Neural cell (in vitro differentiated cells): Measurements from ENCODE around the gene MAPK7. TPM values are rescaled to one million over a fixed set of nuclear protein-coding genes. Genes with fewer than 3 reads are reported as not detected.

ENCODE experiments used
- H2AFZ ChIP-seq: fragments of 200-600, 300-800 bp; sonication (generic), shearing (Covaris generic); 2 replicates; pipeline ENCODE4 v1.6.0; 2014; ENCODE audit warnings: low read depth, mild to moderate bottlenecking, antibody characterized with exemption, low read length, moderate library complexity
- H3F3A ChIP-seq: fragments of 200-600 bp; shearing (Covaris generic); 2 replicates; pipeline ENCODE4 v1.6.1; 2016; ENCODE audit warnings: mild to moderate bottlenecking, moderate library complexity, mixed read lengths, antibody characterized with exemption, low read length; ENCODE audit not compliant: insufficient read depth, poor library complexity, severe bottlenecking
- H3K27ac ChIP-seq: fragments of 200-600, 300-800 bp; sonication (generic), shearing (Covaris generic); 2 replicates; pipeline ENCODE4 v1.5.1; 2014; ENCODE audit warnings: mild to moderate bottlenecking, low read length, moderate library complexity
- H3K27me3 ChIP-seq: fragments of 300-800, 200-600 bp; sonication (generic), shearing (Covaris generic); 2 replicates; pipeline ENCODE4 v1.6.0; 2014; ENCODE audit warnings: mild to moderate bottlenecking, low read depth, low read length, moderate library complexity; ENCODE audit not compliant: insufficient read depth
- H3K36me3 ChIP-seq: fragments of 300-800, 200-600 bp; sonication (generic), shearing (Covaris generic); 2 replicates; pipeline ENCODE4 v1.5.1; 2014; ENCODE audit warnings: mild to moderate bottlenecking, antibody characterized with exemption, low read length, moderate library complexity; ENCODE audit not compliant: insufficient read depth
- H3K4me2 ChIP-seq: fragments of 300-800, 200-600 bp; sonication (generic), shearing (Covaris generic); 2 replicates; pipeline ENCODE4 v1.6.0; 2014; ENCODE audit warnings: mild to moderate bottlenecking, low read length
- H3K4me3 ChIP-seq: fragments of 300-800, 200-600 bp; sonication (generic), shearing (Covaris generic); 2 replicates; pipeline ENCODE4 v1.5.1; 2014; ENCODE audit warnings: mild to moderate bottlenecking, low read length, moderate library complexity
- H3K79me2 ChIP-seq: fragments of 200-600 bp; shearing (Covaris generic); replicated peaks from 2 replicates; pipeline ENCODE4 v1.6.0; 2014; ENCODE audit warnings: mild to moderate bottlenecking, low read length, moderate library complexity; ENCODE audit not compliant: insufficient read depth
- H3K9ac ChIP-seq: fragments of 300-800, 200-600 bp; sonication (generic), shearing (Covaris generic); 2 replicates; pipeline ENCODE4 v1.6.1; 2016; ENCODE audit warnings: mild to moderate bottlenecking, low read length, mixed read lengths
- H3K9me2 ChIP-seq: fragments of 200-600 bp; shearing (Covaris generic); 2 replicates; pipeline ENCODE4 v1.6.1; 2016; ENCODE audit warnings: mild to moderate bottlenecking, low read length, mixed read lengths; ENCODE audit not compliant: insufficient read depth
- H3K9me3 ChIP-seq: fragments of 200-600, 300-800 bp; sonication (generic), shearing (Covaris generic); 2 replicates; pipeline ENCODE4 v1.6.1; 2016; ENCODE audit warnings: mild to moderate bottlenecking, mixed run types, low read length, moderate library complexity, mixed read lengths
- H4K20me1 ChIP-seq: fragments of 200-600 bp; shearing (Covaris generic); 2 replicates; pipeline ENCODE4 v1.6.1; 2016; ENCODE audit warnings: mild to moderate bottlenecking, mixed run types; ENCODE audit not compliant: insufficient read depth
- CTCF ChIP-seq: fragments of 450-650 bp; IDR thresholded peaks from 2 replicates; pipeline ENCODE4 v1.5.1; 2014; ENCODE audit warnings: antibody characterized with exemption, mild to moderate bottlenecking, moderate library complexity; ENCODE audit not compliant: poor library complexity, severe bottlenecking
- EP300 ChIP-seq: fragments of 450-650 bp; conservative IDR thresholded peaks from 2 replicates; pipeline ENCODE4 v1.6.1; 2014; ENCODE audit warnings: antibody characterized with exemption, mild to moderate bottlenecking, moderate library complexity; ENCODE audit not compliant: poor library complexity, severe bottlenecking
- EZH2 ChIP-seq: fragments of 200-600, 300-800 bp; shearing (Covaris generic), sonication (generic); IDR thresholded peaks from 2 replicates; pipeline ENCODE4 v1.6.1; 2014; ENCODE audit warnings: antibody characterized with exemption, low read length, borderline replicate concordance, mild to moderate bottlenecking; ENCODE audit not compliant: insufficient read depth, poor library complexity, severe bottlenecking
- MXI1 ChIP-seq: fragments of 450-650 bp; conservative IDR thresholded peaks from 2 replicates; pipeline ENCODE4 v1.6.1; 2014; ENCODE audit warnings: antibody characterized with exemption, mild to moderate bottlenecking; ENCODE audit not compliant: poor library complexity, severe bottlenecking
- POLR2AphosphoS5 ChIP-seq: IDR thresholded peaks from 2 replicates; pipeline ENCODE4 v1.6.1; 2012
- RAD21 ChIP-seq: fragments of 450-650 bp; conservative IDR thresholded peaks from 2 replicates; pipeline ENCODE4 v1.6.1; 2014; ENCODE audit warnings: antibody characterized with exemption, mild to moderate bottlenecking, moderate library complexity
- REST ChIP-seq: IDR thresholded peaks from 2 replicates; pipeline ENCODE4 v1.6.1; 2012; ENCODE audit warnings: borderline replicate concordance
- SMC3 ChIP-seq: fragments of 450-650 bp; conservative IDR thresholded peaks from 2 replicates; pipeline ENCODE4 v1.6.1; 2014; ENCODE audit warnings: antibody characterized with exemption, mild to moderate bottlenecking, moderate library complexity; ENCODE audit not compliant: poor library complexity
- TAF1 ChIP-seq: IDR thresholded peaks from 2 replicates; pipeline ENCODE4 v1.6.1; 2012; ENCODE audit warnings: low read depth
- polyA plus RNA-seq: library from polyadenylated mRNA; depleted of rRNA; stranded (reverse); fragments of >200 nt; gene quantifications from 2 replicates; pipeline ENCODE4 v1.2.3, GENCODE V29; 2014

MAPK7 gene
- polyA plus RNA-seq, 1 donor from 2014 or later, result 18.8 TPM

GRCh38 chr17:19365833-19366636, 12.3 kb upstream of the MAPK7 start:
- H3K36me3 ChIP-seq, result no peaks in the 10 kb centered on the region
- H3K4me2 ChIP-seq, result no peak overlapping the region
- H3K79me2 ChIP-seq, result peaks cover 7% of the 10 kb centered on the region
- H3K4me3 ChIP-seq, result no peak overlapping the region
- no peaks in the 10 kb centered on the region for H3K9me3 ChIP-seq
- no peak overlapping the region for H3K9ac ChIP-seq
- H3K27ac ChIP-seq, result no peak overlapping the region
- no peaks in the 10 kb centered on the region for H3K27me3 ChIP-seq
- H3K9me2 ChIP-seq, result no peaks in the 10 kb centered on the region
- no peak overlapping the region for H2AFZ ChIP-seq
- H3F3A ChIP-seq, result no peaks in the 10 kb centered on the region
- TF ChIP-seq SMC3 (no peak), MXI1 (no peak), REST (no peak), POLR2AphosphoS5 (no peak), RAD21 (no peak), TAF1 (no peak), EP300 (no peak)
- H4K20me1 ChIP-seq, result no peaks in the 10 kb centered on the region

GRCh38 chr17:19366637-19366972, 11.7 kb upstream of the MAPK7 start:
- Histone ChIP-seq H3K27ac (no peak overlapping the region), H2AFZ (no peak overlapping the region), H3K9ac (no peak overlapping the region), H3K79me2 (peaks cover 5% of the 10 kb centered on the region), H3F3A (no peaks in the 10 kb centered on the region), H3K4me2 (no peak overlapping the region), H3K27me3 (no peaks in the 10 kb centered on the region), H3K4me3 (no peak overlapping the region), H3K9me2 (no peaks in the 10 kb centered on the region), H3K36me3 (no peaks in the 10 kb centered on the region), H4K20me1 (no peaks in the 10 kb centered on the region), H3K9me3 (no peaks in the 10 kb centered on the region)
- TF ChIP-seq RAD21 (no peak), EP300 (no peak), EZH2 (no peak), REST (no peak), SMC3 (no peak), MXI1 (no peak), CTCF (no peak), TAF1 (no peak), POLR2AphosphoS5 (no peak)
